Nephron (organoid): ENCODE measurements around the gene CCDC97.
"Not testable (repeated sequence)": the region's sequence is repeated elsewhere in the genome, so short reads cannot be mapped to it uniquely, and the experiment has no call there.

Experiments used
- H3K27ac Mint-ChIP-seq, 3 experiments: 2 replicates each; pipeline ENCODE4 v1.8.0; 2020; ENCODE audit warnings: mixed read lengths in 3 of 3, mild to moderate bottlenecking in 2 of 3, moderate library complexity in 1 of 3
- H3K27me3 Mint-ChIP-seq: 2 replicates; pipeline ENCODE4 v1.8.0; 2021; ENCODE audit warnings: low read depth, mild to moderate bottlenecking, moderate library complexity, mixed read lengths
- H3K36me3 Mint-ChIP-seq: 2 replicates; pipeline ENCODE4 v1.8.0; 2020; ENCODE audit warnings: low read depth, mixed read lengths
- H3K4me1 Mint-ChIP-seq: 2 replicates; pipeline ENCODE4 v1.8.0; 2020; ENCODE audit warnings: mixed read lengths
- H3K4me3 Mint-ChIP-seq, 3 experiments: 2 replicates each; pipeline ENCODE4 v1.8.0; 2020; ENCODE audit warnings: mild to moderate bottlenecking in 3 of 3, mixed read lengths in 3 of 3, moderate library complexity in 2 of 3
- H3K9me3 Mint-ChIP-seq: 2 replicates; pipeline ENCODE4 v1.8.0; 2020; ENCODE audit warnings: mixed read lengths
- TF ChIP-seq, protein P1 (sequence below), 3 experiments: fragments of 200-600 bp; sonication (generic); IDR thresholded peaks; one replicate each; pipeline ENCODE4 v1.5.0; 2021; ENCODE audit warnings: antibody characterized with exemption in 3 of 3; ENCODE audit not compliant: unreplicated experiment in 3 of 3

Gene CCDC97

DNA sequence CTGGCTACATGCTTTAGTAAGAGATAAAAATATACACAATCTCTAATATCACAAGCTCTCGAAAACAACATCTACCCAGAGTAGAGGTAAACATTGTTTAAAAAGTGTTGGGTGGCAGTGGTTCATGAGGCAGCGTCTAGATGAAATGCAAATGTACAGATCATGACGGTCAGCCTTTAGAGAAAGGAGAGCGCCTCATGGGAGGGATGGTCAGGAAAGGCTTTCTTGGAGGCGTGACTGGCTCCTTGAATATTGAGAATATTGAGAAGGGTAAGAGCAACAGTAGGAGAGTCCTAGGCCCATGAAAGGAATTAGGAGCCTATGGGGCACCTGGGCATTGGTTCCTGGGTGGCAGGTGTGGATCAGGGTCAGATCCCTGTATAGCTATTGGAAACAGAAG, 35.2 kb upstream of the CCDC97 start:
- Mint-ChIP-seq H3K9me3 (no peaks in the 10 kb centered on the region), H3K4me1 (no peaks in the 10 kb centered on the region), H3K27me3 (no peaks in the 10 kb centered on the region), H3K27ac (no peak overlapping the region), H3K4me3 (no peak overlapping the region), H3K36me3 (peaks cover 83% of the 10 kb centered on the region)
- TF ChIP-seq, protein P1, sequence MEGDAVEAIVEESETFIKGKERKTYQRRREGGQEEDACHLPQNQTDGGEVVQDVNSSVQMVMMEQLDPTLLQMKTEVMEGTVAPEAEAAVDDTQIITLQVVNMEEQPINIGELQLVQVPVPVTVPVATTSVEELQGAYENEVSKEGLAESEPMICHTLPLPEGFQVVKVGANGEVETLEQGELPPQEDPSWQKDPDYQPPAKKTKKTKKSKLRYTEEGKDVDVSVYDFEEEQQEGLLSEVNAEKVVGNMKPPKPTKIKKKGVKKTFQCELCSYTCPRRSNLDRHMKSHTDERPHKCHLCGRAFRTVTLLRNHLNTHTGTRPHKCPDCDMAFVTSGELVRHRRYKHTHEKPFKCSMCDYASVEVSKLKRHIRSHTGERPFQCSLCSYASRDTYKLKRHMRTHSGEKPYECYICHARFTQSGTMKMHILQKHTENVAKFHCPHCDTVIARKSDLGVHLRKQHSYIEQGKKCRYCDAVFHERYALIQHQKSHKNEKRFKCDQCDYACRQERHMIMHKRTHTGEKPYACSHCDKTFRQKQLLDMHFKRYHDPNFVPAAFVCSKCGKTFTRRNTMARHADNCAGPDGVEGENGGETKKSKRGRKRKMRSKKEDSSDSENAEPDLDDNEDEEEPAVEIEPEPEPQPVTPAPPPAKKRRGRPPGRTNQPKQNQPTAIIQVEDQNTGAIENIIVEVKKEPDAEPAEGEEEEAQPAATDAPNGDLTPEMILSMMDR (IDR thresholded peaks at IDR 0.05; ENCODE audit: unreplicated experiment in 3 of 3), result no peak

DNA sequence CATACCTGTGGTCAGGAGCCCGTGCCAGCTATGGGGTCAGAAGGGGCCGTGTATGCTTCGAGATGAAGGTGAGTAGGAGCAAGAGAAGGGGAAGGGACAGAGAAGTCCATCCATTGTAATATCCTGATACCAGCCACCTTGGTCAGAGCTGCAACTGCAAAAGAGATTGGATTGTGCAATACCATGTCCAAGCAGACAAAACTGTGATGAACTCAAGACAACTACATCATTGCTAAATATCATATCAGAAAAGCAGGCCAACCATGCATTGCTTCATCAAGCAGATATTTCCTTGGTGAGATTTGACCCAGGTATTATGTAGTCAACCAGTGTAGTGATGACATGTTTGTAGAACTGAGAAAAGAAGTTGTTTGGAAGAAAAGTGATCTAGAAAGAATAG, 33.7 kb upstream of the CCDC97 start:
- Mint-ChIP-seq H3K4me3 (no peak overlapping the region), H3K4me1 (no peaks in the 10 kb centered on the region), H3K27ac (no peak overlapping the region), H3K36me3 (peaks cover 93% of the 10 kb centered on the region), H3K27me3 (no peaks in the 10 kb centered on the region), H3K9me3 (no peaks in the 10 kb centered on the region)
- TF ChIP-seq, protein P1 (IDR thresholded peaks at IDR 0.05; ENCODE audit: unreplicated experiment in 3 of 3), result no peak

DNA sequence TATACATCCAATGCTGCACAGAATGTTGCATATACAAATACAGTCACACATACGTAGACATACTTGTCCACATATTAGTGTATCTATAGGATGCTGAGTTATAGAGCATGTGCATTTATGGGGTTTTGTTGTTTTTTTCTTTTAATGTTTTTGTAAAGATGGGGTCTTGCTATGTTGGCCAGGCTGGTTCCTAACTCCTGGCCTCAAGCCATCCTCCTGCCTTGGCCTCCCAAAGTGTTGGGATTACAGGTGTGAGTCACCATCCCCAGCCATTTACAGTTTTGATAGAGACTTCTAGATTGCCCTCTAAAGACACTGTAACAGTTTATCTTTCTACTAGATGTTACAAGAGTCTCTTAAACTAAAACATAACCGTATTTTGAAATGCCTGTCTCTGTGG, 31.5 kb upstream of the CCDC97 start:
- TF ChIP-seq, protein P1 (IDR thresholded peaks at IDR 0.05; ENCODE audit: unreplicated experiment in 3 of 3), result no peak
- H3K36me3 Mint-ChIP-seq, result peaks cover 85% of the 10 kb centered on the region
- H3K9me3 Mint-ChIP-seq, result no peaks in the 10 kb centered on the region
- H3K27me3 Mint-ChIP-seq, result no peaks in the 10 kb centered on the region
- no peaks in the 10 kb centered on the region for H3K4me1 Mint-ChIP-seq
- no peak overlapping the region for H3K27ac Mint-ChIP-seq
- no peak overlapping the region for H3K4me3 Mint-ChIP-seq

DNA sequence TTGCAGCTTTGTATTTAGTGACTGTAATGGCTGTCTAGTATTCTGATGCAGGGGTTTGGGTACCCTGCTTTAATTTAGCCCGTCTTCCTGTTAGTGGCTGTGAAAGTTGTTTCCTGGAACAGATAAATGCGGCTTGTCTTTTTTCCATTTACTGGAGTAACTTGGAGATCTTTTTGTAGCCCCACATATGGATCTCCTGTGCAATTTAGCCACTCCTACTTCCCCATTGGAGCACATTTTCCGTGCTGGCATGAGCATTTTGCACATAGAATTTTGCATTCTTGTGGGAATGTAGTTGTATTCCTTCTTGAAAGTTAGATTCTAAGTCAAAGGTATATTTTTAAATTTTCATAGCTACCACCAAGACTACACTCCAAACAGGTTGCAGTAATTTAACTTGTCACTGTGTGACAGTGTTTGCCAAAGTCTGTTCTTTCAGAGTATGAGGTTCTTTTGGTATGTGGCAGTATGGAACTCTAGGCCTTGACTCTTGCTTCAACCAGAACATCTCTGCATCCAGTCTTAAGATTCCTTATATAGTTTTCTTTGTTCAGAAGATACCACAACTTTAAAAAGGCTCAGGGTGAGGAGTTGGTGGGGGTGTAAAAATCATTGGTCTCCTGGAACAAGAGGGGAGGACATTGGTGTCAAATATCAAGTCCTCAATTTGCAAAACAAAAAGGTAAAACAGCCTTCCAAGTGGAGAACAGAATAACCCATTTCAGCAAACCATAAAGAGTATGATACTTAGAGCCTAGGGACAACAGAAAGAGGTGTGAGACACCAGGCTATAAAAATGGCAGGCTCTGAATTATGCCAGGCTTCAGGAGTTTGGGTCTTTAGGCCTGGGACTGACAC, 21.1 kb upstream of the CCDC97 start:
- no peak overlapping the region for H3K4me3 Mint-ChIP-seq
- peak overlapping the region in 1 of 3 experiments; percentile 13 for H3K27ac Mint-ChIP-seq
- peaks cover 77% of the 10 kb centered on the region for H3K36me3 Mint-ChIP-seq
- no peaks in the 10 kb centered on the region for H3K27me3 Mint-ChIP-seq
- TF ChIP-seq, protein P1 (IDR thresholded peaks at IDR 0.05; ENCODE audit: unreplicated experiment in 3 of 3), result no peak
- H3K4me1 Mint-ChIP-seq, result no peaks in the 10 kb centered on the region
- no peaks in the 10 kb centered on the region for H3K9me3 Mint-ChIP-seq

DNA sequence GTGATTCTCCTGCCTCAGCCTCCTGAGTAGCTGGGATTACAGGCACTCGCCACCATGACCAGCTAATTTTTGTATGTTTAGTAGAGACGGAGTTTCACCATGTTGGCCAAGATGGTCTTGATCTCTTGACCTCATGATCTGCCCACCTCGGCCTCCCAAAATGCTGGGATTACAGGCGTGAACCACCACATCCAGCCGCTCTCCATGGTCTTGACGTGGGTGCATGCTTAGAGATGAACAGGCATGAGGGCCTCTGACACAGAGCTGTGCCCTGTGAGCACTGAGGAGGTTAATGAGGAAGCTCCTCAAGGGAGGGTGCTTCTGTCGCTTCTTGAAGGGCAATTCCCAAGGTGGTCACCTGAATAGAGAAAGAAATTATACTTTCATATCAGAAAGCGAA, 20.2 kb upstream of the CCDC97 start:
- H3K27me3 Mint-ChIP-seq, H3K27ac Mint-ChIP-seq, H3K4me3 Mint-ChIP-seq, H3K9me3 Mint-ChIP-seq, H3K4me1 Mint-ChIP-seq: not testable (repeated sequence)
- H3K36me3 Mint-ChIP-seq, result peaks cover 79% of the 10 kb centered on the region

DNA sequence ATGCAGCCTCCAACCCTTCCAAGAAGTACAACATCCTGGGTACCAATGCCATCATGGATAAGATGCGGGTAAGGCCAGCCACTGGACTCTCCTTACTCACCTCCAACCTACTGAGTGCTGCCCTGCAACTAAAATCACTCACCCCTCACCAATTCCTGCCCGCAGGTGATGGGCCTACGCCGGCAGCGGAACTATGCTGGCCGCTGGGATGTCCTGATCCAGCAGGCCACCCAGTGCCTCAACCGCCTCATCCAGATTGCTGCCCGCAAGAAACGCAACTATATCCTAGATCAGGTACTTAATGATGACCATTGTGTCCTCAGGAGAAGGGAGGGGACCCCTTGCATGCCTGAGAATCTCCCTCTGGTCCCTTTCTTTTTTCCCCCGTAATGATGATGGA, 15.6 kb upstream of the CCDC97 start:
- no peak overlapping the region for H3K4me3 Mint-ChIP-seq
- no peak overlapping the region for H3K27ac Mint-ChIP-seq
- peaks cover 27% of the 10 kb centered on the region for H3K4me1 Mint-ChIP-seq
- no peaks in the 10 kb centered on the region for H3K27me3 Mint-ChIP-seq
- no peaks in the 10 kb centered on the region for H3K9me3 Mint-ChIP-seq
- H3K36me3 Mint-ChIP-seq, result peaks cover 88% of the 10 kb centered on the region
- TF ChIP-seq, protein P1 (IDR thresholded peaks at IDR 0.05; ENCODE audit: unreplicated experiment in 3 of 3), result no peak
